ENCODE data around the gene PLEKHM3. TPM values are rescaled to one million over a fixed set of nuclear protein-coding genes. Genes with fewer than 3 reads are reported as not detected.

PLEKHM3 gene
- total RNA-seq, 1 experiment from 2014 or later = 2.5 TPM

GRCh38 chr2:207951734-207952470 lies 73.4 kb downstream of the PLEKHM3 start:
- H3K4me3 ChIP-seq (ENCODE audit: low read depth in 2 of 2, low read length in 2 of 2) = no peak overlapping the region
- intact Hi-C loops (cut with micrococcal nuclease; ENCODE audit: unreplicated experiment) = no loop called here
- CTCF ChIA-PET = interaction anchor here (0.6 kb wide), 1 partner anchor 957 kb away, joined by 3 read pairs; no protein-coding TSS in a partner anchor
- POLR2A ChIA-PET = interaction anchor here (0.5 to 0.7 kb wide), 2 partner anchors 12 to 185 kb away, joined by 3 read pairs; no protein-coding TSS in a partner anchor
- H3K27ac ChIP-seq (ENCODE audit: low read length) = no peak overlapping the region
- TF ChIP-seq TCF7L2 (IDR thresholded peaks at IDR 0.05; ENCODE audit: low read depth, low read length) (no peak), CTCF (IDR thresholded peaks at IDR 0.05) (no peak), POLR2AphosphoS5 (IDR thresholded peaks at IDR 0.05; ENCODE audit: low read depth, low read length) (no peak), SIN3A (IDR thresholded peaks at IDR 0.05; ENCODE audit: borderline replicate concordance, insufficient read depth, low read depth, low read length) (no peak)
- TF ChIP-seq, protein P1, sequence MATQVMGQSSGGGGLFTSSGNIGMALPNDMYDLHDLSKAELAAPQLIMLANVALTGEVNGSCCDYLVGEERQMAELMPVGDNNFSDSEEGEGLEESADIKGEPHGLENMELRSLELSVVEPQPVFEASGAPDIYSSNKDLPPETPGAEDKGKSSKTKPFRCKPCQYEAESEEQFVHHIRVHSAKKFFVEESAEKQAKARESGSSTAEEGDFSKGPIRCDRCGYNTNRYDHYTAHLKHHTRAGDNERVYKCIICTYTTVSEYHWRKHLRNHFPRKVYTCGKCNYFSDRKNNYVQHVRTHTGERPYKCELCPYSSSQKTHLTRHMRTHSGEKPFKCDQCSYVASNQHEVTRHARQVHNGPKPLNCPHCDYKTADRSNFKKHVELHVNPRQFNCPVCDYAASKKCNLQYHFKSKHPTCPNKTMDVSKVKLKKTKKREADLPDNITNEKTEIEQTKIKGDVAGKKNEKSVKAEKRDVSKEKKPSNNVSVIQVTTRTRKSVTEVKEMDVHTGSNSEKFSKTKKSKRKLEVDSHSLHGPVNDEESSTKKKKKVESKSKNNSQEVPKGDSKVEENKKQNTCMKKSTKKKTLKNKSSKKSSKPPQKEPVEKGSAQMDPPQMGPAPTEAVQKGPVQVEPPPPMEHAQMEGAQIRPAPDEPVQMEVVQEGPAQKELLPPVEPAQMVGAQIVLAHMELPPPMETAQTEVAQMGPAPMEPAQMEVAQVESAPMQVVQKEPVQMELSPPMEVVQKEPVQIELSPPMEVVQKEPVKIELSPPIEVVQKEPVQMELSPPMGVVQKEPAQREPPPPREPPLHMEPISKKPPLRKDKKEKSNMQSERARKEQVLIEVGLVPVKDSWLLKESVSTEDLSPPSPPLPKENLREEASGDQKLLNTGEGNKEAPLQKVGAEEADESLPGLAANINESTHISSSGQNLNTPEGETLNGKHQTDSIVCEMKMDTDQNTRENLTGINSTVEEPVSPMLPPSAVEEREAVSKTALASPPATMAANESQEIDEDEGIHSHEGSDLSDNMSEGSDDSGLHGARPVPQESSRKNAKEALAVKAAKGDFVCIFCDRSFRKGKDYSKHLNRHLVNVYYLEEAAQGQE (IDR thresholded peaks at IDR 0.05; ENCODE audit: insufficient read depth in 1 of 2, low read depth in 2 of 2, low read length in 1 of 2) = no peak
- no peaks in the 10 kb centered on the region for H3K9me3 ChIP-seq (ENCODE audit: control insufficient read depth, insufficient read depth, low read depth, low read length)
- ATAC-seq = no peak
- H3K36me3 ChIP-seq (ENCODE audit: control insufficient read depth, insufficient read depth, low read length) = no peaks in the 10 kb centered on the region
- H3K4me1 ChIP-seq (ENCODE audit: control insufficient read depth, insufficient read depth, low read length) = no peaks in the 10 kb centered on the region
- in situ Hi-C loops (cut with HindIII; ENCODE audit: low pct_unique_long_range_greater_than_20kb, low sequenced_read_pairs) = no loop called here
- H3K27me3 ChIP-seq (ENCODE audit: control insufficient read depth, insufficient read depth, low read length) = no peaks in the 10 kb centered on the region; the same call in 1 of the 2 replicates
- DNase-seq (ENCODE audit: low read depth, low spot score) = no peak
- BruUV-seq (replicated peaks) = no TSS peak

DNA sequence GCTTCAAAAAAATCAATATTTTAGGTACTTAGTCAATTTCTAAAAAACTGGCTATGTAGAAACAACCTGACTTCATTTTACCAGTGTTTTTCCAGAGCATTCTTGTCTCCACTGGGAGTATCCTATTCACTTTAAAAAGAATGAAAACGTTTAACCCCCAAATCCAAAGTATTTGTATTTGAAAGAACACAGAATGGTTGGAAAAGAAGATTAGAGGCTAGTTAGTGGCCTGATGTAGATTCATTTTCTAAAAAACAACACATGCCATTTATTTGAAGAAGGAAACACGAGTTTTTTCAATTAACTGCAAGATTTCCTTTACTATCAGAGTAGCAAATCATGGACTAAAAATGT lies 74.6 kb downstream of the PLEKHM3 start:
- BruUV-seq (replicated peaks) = no TSS peak
- no peak overlapping the region for H3K4me3 ChIP-seq (ENCODE audit: low read depth in 2 of 2, low read length in 2 of 2)
- no peak for DNase-seq (ENCODE audit: low read depth, low spot score)
- H3K36me3 ChIP-seq (ENCODE audit: control insufficient read depth, insufficient read depth, low read length) = no peaks in the 10 kb centered on the region
- in situ Hi-C loops (cut with HindIII; ENCODE audit: low pct_unique_long_range_greater_than_20kb, low sequenced_read_pairs) = no loop called here
- intact Hi-C loops (cut with micrococcal nuclease; ENCODE audit: unreplicated experiment) = no loop called here
- POLR2A ChIA-PET = no interaction called here
- H3K9me3 ChIP-seq (ENCODE audit: control insufficient read depth, insufficient read depth, low read depth, low read length) = no peaks in the 10 kb centered on the region
- no peaks in the 10 kb centered on the region; the same call in 1 of the 2 replicates for H3K27me3 ChIP-seq (ENCODE audit: control insufficient read depth, insufficient read depth, low read length)
- CTCF ChIA-PET = no interaction called here
- no peaks in the 10 kb centered on the region for H3K4me1 ChIP-seq (ENCODE audit: control insufficient read depth, insufficient read depth, low read length)
- ATAC-seq = no peak
- no peak overlapping the region for H3K27ac ChIP-seq (ENCODE audit: low read length)
- TF ChIP-seq TCF7L2 (IDR thresholded peaks at IDR 0.05; ENCODE audit: low read depth, low read length) (no peak), SIN3A (IDR thresholded peaks at IDR 0.05; ENCODE audit: borderline replicate concordance, insufficient read depth, low read depth, low read length) (no peak), POLR2AphosphoS5 (IDR thresholded peaks at IDR 0.05; ENCODE audit: low read depth, low read length) (no peak)
- TF ChIP-seq, protein P1 (IDR thresholded peaks at IDR 0.05; ENCODE audit: insufficient read depth in 1 of 2, low read depth in 2 of 2, low read length in 1 of 2) = no peak

Measured in Panc1 (cell line).